Thymus (tissue), 11 donors: ENCODE measurements around the gene PIP4K2C. TPM values are rescaled to one million over a fixed set of nuclear protein-coding genes. Genes with fewer than 3 reads are reported as not detected.
"Not testable (repeated sequence)": the region's sequence is repeated elsewhere in the genome, so short reads cannot be mapped to it uniquely, and the experiment has no call there.

Experiments used
- DNase-seq, 9 donors: peaks; one replicate each; pipeline ENCODE4 v3.0.0-alpha.2; 2013; ENCODE audit warnings: low spot score in 9 of 9, low read depth in 6 of 9, missing footprints in 1 of 9
- H3K27ac ChIP-seq, 2 donors: one replicate each; pipeline ENCODE4 v1.5.1; 2013; ENCODE audit warnings: control low read depth in 1 of 2, low read depth in 1 of 2, low read length in 1 of 2, mild to moderate bottlenecking in 1 of 2, moderate library complexity in 1 of 2
- H3K27me3 ChIP-seq, 2 donors: one replicate each; pipeline ENCODE4 v1.5.1; 2013; ENCODE audit warnings: low read length in 1 of 2; ENCODE audit not compliant: control insufficient read depth in 2 of 2, insufficient read depth in 1 of 2
- H3K36me3 ChIP-seq, 2 donors: one replicate each; pipeline ENCODE4 v1.5.1; 2013; ENCODE audit warnings: low read length in 1 of 2, mild to moderate bottlenecking in 1 of 2, moderate library complexity in 1 of 2; ENCODE audit not compliant: control insufficient read depth in 2 of 2, insufficient read depth in 2 of 2
- H3K4me1 ChIP-seq, 2 donors: one replicate each; pipeline ENCODE4 v1.5.1; 2013; ENCODE audit warnings: low read length in 2 of 2; ENCODE audit not compliant: control insufficient read depth in 2 of 2, insufficient read depth in 2 of 2
- H3K4me3 ChIP-seq, 2 donors: one replicate each; pipeline ENCODE4 v1.5.1; 2013; ENCODE audit warnings: low read length in 2 of 2, control low read depth in 1 of 2, mild to moderate bottlenecking in 1 of 2
- H3K9me3 ChIP-seq, 2 donors: one replicate each; pipeline ENCODE4 v1.5.1; 2013; ENCODE audit warnings: low read length in 1 of 2, mild to moderate bottlenecking in 1 of 2; ENCODE audit not compliant: control insufficient read depth in 2 of 2, insufficient read depth in 1 of 2
- WGBS: extraction: QIAGEN DNeasy Blood & Tissue Kit; methylation state at CpG from one replicate; pipeline ENCODE4 v1.1.7; 2013; 5-methylcytosine and 5-hydroxymethylcytosine counted together
- polyA plus RNA-seq: library from polyadenylated mRNA; stranded (reverse); fragments of 200-250 nt; gene quantifications from one replicate; pipeline ENCODE4 v1.2.3, GENCODE V29; 2013
- total RNA-seq: library from RNA; stranded (reverse); fragments of 120-200 nt; gene quantifications from one replicate; pipeline ENCODE4 v1.2.4, GENCODE V29; 2013
- donor health status: healthy.

The PIP4K2C gene
- total and polyA plus RNA-seq, 2 donors: 8.5 to 14.4 TPM

GRCh38 chr12:57553343-57554202, 37.4 kb upstream of the PIP4K2C start:
- Histone ChIP-seq H3K4me3 (no peak overlapping the region), H3K9me3 (peaks cover 0 to 2% of the 10 kb centered on the region in 2 donors), H3K27ac (no peak overlapping the region), H3K36me3 (no peaks in the 10 kb centered on the region), H3K4me1 (peaks cover 3 to 10% of the 10 kb centered on the region in 2 donors), H3K27me3 (peaks cover 15 to 64% of the 10 kb centered on the region in 2 donors)
- 90% methylated on average over 7 of the region's 7 CpGs for WGBS
- no peak for DNase-seq

- Histone ChIP-seq H3K27ac (no peak overlapping the region), H3K27me3 (peaks cover 6 to 55% of the 10 kb centered on the region in 2 donors), H3K4me1 (peaks cover 3 to 8% of the 10 kb centered on the region in 2 donors), H3K4me3 (no peak overlapping the region), H3K9me3 (peaks cover 0 to 2% of the 10 kb centered on the region in 2 donors), H3K36me3 (no peaks in the 10 kb centered on the region)
- no peak for DNase-seq
- 98% methylated on average over 2 of the region's 2 CpGs for WGBS
Measured at GRCh38 chr12:57554453-57554852, 36.5 kb upstream of the PIP4K2C start.

GRCh38 chr12:57554897-57555296, 36.1 kb upstream of the PIP4K2C start:
- Histone ChIP-seq H3K36me3 (no peaks in the 10 kb centered on the region), H3K9me3 (peaks cover 0 to 2% of the 10 kb centered on the region in 2 donors), H3K27me3 (peaks cover 4 to 51% of the 10 kb centered on the region in 2 donors), H3K4me3 (no peak overlapping the region), H3K27ac (no peak overlapping the region), H3K4me1 (peaks cover 3 to 5% of the 10 kb centered on the region in 2 donors)
- no peak for DNase-seq
- WGBS: 98% methylated on average over 1 of the region's 1 CpG

GRCh38 chr12:57558864-57559263, 32.1 kb upstream of the PIP4K2C start:
- no peak overlapping the region for H3K27ac ChIP-seq
- H3K27me3 ChIP-seq: peaks cover 0 to 28% of the 10 kb centered on the region in 2 donors
- peaks cover 0 to 2% of the 10 kb centered on the region in 2 donors for H3K9me3 ChIP-seq
- H3K4me3 ChIP-seq: no peak overlapping the region
- DNase-seq: no peak
- H3K36me3 ChIP-seq: no peaks in the 10 kb centered on the region
- H3K4me1 ChIP-seq: no peaks in the 10 kb centered on the region
- WGBS: 92% methylated on average over 4 of the region's 4 CpGs

GRCh38 chr12:57560516-57560915, 30.5 kb upstream of the PIP4K2C start:
- Histone ChIP-seq H3K4me3 (no peak overlapping the region), H3K9me3 (no peaks in the 10 kb centered on the region), H3K27me3 (peaks cover 0 to 24% of the 10 kb centered on the region in 2 donors), H3K4me1 (no peaks in the 10 kb centered on the region), H3K27ac (no peak overlapping the region), H3K36me3 (no peaks in the 10 kb centered on the region)
- DNase-seq: no peak
- WGBS: 94% methylated on average over 2 of the region's 2 CpGs

GRCh38 chr12:57561117-57561516, 29.9 kb upstream of the PIP4K2C start:
- WGBS: 97% methylated on average over 1 of the region's 1 CpG
- DNase-seq, H3K4me3 ChIP-seq, H3K9me3 ChIP-seq, H3K4me1 ChIP-seq, H3K36me3 ChIP-seq, H3K27ac ChIP-seq: not testable (repeated sequence)
- peaks cover 0 to 24% of the 10 kb centered on the region in 2 donors for H3K27me3 ChIP-seq

GRCh38 chr12:57563358-57563757, 27.6 kb upstream of the PIP4K2C start:
- H3K9me3 ChIP-seq: no peaks in the 10 kb centered on the region
- DNase-seq: no peak
- WGBS: 19% methylated on average over 4 of the region's 4 CpGs
- no peaks in the 10 kb centered on the region for H3K4me1 ChIP-seq
- H3K4me3 ChIP-seq: no peak overlapping the region
- H3K27me3 ChIP-seq: peaks cover 0 to 24% of the 10 kb centered on the region in 2 donors
- H3K27ac ChIP-seq: no peak overlapping the region
- no peaks in the 10 kb centered on the region for H3K36me3 ChIP-seq

GRCh38 chr12:57564178-57564740, 26.7 kb upstream of the PIP4K2C start:
- Histone ChIP-seq H3K27me3 (peaks cover 0 to 29% of the 10 kb centered on the region in 2 donors), H3K4me3 (no peak overlapping the region), H3K9me3 (no peaks in the 10 kb centered on the region), H3K4me1 (no peaks in the 10 kb centered on the region), H3K27ac (no peak overlapping the region), H3K36me3 (no peaks in the 10 kb centered on the region)
- WGBS: 94% methylated on average over 7 of the region's 7 CpGs
- no peak for DNase-seq

- H3K27me3 ChIP-seq: peaks cover 0 to 34% of the 10 kb centered on the region in 2 donors
- no peaks in the 10 kb centered on the region for H3K36me3 ChIP-seq
- no peaks in the 10 kb centered on the region for H3K9me3 ChIP-seq
- WGBS: 94% methylated on average over 6 of the region's 6 CpGs
- no peak overlapping the region for H3K4me3 ChIP-seq
- H3K27ac ChIP-seq: no peak overlapping the region
- no peaks in the 10 kb centered on the region for H3K4me1 ChIP-seq
- no peak for DNase-seq
Measured at GRCh38 chr12:57568838-57569237, 22.2 kb upstream of the PIP4K2C start.
